ENCODE results near the gene SPRN.
"Not testable (repeated sequence)": the region's sequence is repeated elsewhere in the genome, so short reads cannot be mapped to it uniquely, and the experiment has no call there.

SPRN gene

DNA sequence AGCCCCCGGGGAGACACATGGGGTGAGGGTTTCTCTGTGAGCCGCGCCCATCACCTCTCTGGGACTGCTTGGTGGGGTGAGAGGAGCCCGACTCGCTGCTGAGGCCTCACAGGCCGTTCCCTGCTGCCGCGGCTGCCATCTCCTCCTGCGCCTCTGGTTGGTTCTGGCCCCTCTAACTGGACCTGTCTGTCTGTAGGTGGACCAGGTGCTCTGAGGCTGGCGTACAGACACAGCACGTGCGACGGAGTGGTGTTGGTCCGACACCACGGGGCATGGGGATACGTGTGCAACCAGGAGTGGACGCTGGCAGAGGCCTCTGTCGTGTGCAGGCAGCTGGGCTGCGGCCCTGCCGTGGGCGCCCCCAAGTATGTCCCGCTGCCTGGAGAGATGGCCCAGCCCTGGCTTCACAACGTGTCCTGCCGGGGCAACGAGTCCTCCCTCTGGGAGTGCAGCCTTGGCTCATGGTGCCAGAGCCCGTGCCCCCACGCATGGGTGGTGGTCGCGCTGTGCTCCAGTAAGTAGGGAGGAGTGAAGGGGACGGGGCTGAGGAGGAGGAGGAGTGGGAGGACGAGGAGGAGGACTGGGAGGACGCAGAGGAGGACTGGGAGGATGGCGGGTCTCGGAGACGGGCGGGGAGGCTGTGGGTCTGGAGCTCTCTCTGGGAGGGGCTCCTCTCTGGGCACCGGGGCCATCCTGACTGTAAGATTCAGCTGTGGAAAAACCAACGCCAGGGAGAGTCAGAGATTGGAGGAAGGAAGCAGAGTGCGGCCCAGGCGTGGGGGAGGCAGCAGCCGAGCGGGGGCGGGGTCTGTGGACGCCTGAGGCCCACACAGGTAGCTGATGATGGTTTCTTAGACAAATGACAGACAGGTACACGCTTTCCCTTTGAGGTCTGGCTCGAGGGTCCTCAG is 31.9 kb upstream of the SPRN start:
- no peak for DNase-seq (ENCODE audit: low read depth)

- DNase-seq (ENCODE audit: low read depth): no peak
Measured at GRCh38 chr10:133455611-133456031, 31.2 kb upstream of the SPRN start.

DNA sequence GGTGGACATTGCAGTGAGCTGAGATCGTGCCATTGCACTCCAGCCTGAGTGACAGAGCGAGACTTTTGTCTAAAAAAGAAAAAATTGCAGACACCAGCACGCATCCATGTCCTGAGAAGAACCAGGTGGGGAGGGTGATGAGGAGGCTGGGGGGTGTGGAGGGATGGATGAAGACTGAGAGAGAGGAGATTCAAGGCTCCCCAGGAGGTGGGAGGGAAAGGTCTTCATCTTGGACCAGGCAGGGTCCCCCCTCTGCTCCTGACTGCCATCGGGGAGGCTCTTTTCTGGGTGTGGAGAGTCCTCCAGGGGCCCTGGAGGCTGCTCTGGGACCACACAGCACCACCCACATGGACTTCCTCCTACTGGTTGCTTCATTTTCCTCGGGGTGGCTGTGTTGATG is 30.8 kb upstream of the SPRN start:
- no peak for DNase-seq (ENCODE audit: low read depth)

DNA sequence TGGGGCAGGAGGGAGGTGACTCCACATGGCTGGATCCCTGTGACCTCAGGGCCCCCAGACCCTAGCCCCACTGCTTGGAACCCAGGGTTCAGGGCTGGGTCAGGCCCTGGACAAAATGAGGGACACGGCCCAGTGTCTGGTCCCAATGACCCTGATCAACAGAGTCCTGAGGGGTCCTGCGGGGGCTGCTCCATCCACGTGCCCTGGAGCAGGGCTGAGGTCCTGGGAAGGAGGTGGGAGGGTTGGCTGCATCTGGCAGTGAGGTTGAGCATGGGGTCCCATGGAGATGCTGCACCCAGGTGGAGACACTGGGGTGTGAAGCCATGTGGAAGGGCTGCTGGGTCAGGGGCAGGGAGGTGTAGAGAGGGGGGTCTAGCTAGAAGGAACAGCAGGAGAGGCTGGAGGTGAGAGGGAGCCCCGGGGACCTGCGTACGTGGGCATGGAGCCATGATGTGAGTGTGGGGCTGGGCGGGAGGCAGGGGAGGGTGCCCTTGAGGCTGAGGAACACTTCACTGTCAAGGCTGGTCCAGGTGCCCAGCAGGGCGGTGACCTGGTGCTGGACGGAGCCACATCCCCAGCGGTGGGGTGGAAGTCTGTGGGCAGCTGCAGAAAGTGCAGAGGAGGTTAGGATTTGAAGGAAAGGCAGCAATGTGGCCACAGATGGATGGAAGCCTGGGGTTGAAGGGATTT is 29.9 kb upstream of the SPRN start:
- no peak for DNase-seq (ENCODE audit: low read depth)

- DNase-seq (ENCODE audit: low read depth): no peak
Measured at GRCh38 chr10:133453516-133454203, 29.2 kb upstream of the SPRN start, which contains the start of gene SCART1. TSS of gene SCART1 (plus strand) at chr10:133453945. CDS start at chr10:133453998, 53 bp downstream.

DNA sequence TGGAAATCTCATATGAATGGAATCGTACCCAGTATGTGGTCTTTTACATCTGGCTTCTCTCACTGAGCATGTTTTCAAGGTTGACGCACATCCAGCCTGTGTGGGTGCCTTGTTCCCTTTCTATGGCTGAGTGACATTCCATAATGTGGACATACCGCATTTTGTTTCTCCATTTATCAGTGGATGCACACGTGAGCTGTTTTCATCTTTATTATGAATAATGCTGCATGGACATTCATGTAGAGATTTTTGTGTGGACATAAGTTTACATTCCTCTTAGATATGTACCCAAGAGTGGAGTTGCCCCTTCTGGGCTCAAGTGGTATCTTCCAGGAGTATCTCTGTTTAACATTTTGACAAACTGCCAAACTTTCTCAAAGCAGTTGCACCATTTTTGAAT is 28.0 kb upstream of the SPRN start:
- no peak for DNase-seq (ENCODE audit: low read depth)

DNA sequence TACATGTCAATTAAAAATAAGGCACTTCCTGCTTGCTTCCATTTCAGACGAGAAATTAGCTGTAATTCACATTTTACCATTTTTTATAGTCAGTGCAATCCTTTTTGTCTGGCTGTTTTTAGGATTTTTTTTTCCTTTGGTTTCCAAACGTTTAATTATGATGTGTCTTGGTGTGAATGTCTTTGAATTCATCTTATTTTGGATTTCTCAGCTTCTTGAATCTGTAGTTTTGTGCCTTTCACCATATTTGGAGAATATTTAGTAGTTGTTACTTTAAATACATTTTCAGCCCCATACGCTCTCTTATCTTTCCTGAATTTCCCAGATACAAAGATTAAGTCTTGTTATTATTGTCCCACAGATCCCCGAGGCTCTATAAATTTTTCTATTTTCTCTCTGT is 26.9 kb upstream of the SPRN start:
- no peak for DNase-seq (ENCODE audit: low read depth)

DNA sequence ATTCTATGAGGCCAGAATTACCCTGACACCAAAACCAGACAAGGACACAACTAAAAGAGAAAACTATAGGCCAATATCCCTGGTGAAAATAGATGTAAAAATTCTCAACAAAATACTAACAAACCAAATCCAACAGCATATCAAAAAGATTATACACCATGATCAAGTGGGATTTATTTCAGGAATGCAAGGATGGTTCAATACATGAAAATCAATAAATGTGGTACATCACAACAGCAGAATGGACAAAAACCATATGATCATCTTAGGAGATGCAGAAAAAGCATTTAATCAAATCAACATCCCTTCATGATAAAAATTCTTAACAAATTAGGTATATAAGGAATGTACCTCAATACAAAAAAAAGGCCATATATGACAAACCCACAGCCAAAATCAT is 23.7 kb upstream of the SPRN start:
- no peak for DNase-seq (ENCODE audit: low read depth)

- no peak for DNase-seq (ENCODE audit: low read depth)
Measured at GRCh38 chr10:133446979-133447378, 22.6 kb upstream of the SPRN start.

DNA sequence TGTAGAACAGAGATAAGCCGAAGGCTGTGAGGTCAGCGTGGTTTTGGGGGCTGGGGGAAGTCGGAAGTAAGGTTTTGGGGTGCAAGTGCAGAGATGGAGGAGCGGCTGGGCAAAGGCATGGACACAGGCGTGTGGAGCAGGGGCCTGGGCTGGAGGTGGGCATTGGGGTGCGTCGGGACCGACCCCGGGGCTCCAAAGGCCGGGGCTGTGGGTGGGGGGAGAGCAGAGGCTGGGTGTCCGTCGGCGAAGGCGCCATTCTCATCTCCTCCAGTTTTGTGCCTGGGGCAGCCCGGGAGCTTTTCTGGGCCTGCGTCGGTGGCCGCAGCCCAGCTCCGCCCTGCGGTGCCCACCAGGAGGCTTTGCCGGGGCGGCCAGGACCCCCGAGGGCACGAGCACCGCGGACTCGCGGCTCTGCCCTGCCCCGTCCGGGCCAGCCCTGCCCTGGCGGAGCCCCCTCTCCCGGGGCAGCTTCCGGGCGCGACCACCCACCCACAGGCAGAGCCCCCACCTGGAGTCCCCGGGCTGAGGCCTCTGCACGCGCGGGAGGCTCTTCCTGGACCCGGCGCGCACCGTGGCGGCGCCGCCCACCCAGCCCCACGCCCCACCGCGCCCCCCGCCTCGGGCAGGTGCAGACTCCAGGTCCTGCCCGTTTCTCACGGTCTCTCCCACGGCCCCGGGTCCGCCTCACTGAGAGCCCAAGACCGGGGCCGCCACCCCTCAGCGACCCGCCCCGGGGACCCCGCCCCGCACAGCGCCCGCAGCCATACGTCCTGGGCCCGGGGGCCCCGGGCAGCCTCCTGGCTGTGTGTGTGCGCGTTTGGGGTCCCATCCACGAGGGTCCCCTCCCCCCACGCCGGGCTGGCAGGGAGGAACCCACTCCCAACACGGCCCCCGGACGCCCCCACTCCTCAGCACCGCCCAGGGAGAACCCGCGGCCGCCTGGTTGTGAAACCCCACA is 21.6 kb upstream of the SPRN start:
- no peak for DNase-seq (ENCODE audit: low read depth)

DNA sequence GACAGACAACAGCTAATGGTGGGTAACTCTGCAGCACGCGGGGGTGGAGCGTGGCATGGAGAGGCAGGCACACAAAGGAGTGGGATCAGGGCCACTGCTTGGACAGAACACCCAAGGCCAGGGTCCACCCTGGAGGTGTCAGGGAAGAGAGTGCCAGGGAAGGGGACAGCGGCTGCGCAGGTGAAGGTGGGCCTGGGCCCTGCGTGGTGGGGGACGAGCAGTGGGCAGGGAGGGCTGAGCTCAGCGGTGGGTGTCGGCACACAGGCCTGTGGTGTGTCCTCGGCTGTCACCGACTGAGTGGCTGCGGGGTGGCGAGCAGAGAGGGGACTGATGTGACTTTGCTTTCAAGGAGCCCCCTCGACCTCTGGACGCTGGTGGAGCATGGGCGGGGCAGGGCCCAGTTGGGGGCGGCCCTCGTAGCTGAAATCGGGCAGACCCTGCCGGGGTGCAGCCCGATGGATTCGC is 20.9 kb upstream of the SPRN start:
- DNase-seq (ENCODE audit: low read depth): no peak

DNA sequence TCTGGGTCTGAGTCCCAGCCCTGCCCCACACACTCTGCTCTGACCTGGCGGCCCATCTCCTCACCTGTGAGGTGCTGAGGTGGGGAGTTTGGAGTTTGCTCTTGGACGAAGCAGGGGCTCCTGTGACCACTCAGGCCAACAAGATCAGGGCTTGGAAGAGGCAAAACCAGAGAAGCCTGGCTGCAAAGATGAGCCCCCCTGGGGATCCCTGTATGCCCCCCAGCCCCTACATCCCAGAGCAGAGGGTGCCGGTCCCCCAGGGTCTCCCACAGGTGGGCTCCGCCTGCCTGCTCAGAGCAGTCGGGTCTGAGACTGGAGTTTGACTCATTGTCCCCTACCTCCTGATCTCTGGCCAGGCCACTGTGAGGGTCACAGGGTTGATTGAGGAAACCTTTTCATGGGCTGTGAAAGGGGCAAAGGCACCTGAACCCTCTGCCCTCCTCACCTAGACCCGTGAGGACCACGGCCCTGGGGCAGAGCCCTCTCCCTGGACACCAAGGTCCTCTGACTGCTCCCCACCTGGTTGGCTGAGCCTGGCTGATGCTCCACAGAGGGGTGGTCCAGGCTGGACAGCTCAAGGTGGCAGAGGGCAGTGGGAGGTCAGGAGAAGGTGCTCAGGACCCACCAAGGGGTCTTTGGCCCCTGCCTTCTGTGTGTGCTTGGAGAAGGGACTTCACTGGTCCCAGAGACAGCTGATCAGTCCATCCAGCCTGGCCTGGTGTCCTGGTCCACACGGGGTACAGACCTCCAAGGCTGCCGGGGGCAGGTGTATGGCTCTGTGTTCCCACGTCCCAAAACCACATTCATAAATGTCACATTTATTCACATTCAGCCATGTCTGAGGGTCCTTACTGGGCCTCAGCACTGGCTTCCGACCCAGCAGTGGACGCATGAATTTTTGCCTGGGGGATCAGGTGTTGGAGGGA is 20.2 kb upstream of the SPRN start:
- no peak for DNase-seq (ENCODE audit: low read depth)

DNA sequence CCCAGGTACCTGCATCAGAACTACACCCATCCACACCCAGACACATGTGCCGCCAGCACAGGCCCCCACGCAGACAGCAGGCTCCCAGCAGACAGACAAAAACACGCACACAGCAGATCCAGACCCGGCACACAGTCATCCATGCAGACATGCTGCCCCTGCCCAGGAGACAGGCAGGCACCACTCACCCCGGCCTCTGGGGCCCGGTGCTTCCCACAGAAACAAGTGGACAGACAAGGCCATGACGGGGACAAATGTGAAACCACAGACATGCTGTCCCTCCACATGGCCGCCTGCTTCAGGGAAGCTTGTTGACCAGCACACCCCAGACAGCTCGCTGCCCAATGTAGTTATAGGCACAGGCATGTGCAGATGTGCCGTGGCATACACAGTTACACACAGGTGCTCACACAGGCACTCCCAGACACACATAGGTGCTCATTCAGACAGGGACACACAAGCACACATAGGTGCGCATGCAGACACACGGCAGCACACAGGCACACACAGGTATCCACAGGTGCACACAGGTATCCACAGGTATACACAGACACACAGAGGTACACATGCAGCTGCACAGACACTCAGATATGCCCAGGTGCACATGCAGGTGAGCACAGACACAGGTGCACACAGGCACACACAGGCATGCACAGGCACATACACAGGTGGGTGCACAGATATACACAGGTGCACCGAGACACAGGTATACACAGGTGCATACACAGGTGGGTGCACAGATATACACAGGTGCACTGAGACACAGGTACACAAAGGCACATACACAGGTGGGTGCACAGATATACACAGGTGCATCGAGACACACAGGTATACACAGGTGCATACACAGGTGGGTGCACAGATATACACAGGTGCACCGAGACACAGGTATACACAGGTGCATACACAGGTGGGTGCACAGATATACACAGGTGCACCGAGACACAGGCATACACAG is 18.8 kb upstream of the SPRN start:
- DNase-seq (ENCODE audit: low read depth): no peak

- no peak for DNase-seq (ENCODE audit: low read depth)
Measured at GRCh38 chr10:133442191-133442966, 18.0 kb upstream of the SPRN start.

DNA sequence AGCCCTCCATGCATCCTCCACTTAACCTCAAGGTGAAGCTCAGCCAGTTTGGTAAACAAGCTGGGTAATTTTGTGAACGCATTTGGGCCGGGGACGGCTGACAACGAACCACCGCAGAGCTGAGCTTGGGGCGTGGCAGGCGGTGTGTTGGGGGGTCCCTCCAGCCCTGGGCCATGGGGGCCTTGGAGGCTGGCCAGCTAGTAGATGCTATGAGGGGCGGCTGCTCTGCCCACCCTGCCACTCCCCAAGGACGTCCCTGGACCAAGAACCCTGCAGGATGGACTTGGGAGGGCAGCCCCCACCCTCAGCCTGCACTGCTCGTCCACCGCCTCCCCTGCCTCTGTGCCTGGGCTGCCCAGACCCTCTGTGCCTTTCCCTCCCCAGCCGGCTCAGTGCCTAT is 17.4 kb upstream of the SPRN start:
- no peak for DNase-seq (ENCODE audit: low read depth)

DNA sequence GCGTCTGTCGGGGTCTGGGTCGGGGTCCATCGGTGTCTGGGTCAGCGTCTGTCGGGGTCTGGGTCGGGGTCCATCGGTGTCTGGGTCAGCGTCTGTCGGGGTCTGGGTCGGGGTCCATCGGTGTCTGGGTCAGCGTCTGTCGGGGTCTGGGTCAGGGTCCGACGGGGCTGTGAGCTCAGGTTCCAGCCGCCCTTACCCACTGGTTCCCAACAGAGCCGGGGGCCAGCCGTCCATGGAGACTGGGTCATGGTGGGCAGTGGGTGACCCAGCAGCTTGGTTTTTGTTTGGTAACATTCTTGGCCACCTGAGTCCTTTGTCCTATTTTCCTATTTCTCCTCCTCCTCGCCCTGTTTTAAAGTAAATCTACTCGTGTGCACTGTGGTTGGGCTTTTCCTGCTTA is 16.9 kb upstream of the SPRN start:
- DNase-seq (ENCODE audit: low read depth): not testable (repeated sequence)

DNA sequence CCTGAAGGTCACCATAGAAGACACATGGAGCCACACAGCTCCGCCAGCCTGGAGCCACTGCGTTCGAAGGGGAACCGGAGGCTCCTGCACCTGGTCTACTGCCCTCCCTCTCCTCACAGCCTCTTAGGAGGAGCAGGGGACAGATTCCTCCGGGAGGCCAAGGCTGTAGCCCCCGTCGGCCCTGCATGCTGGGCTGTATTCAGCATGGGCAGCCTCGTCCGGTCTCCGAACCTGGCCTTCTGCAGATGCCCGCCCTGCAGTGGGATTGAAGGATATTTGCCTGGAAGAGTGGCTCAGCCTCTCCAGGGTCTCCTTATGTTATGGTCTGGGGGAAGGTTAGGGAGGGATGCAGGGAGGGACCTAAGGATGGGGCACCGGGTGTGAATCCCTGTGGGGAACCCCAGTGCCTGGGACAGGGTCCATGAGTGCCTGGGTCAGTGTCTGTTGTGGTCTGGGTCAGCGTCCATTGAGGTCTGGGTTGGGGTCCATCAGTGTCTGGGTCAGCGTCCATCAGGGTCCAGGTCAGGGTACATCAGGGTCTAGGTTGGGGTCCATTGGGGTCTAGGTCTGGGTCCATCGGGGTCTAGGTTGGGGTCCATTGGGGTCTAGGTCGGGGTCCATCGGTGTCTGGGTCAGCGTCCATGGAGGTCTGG is 16.3 kb upstream of the SPRN start:
- no peak for DNase-seq (ENCODE audit: low read depth)
